Amniotic stem cell (primary cell): Measurements from ENCODE around the gene BAG5.

ENCODE experiments used
- DNase-seq: peaks from one replicate; lab custom pipeline; 2025; lab: John Stamatoyannopoulos, UW

The BAG5 gene

GRCh38 chr14:103546652-103547454 is 15.6 kb downstream of the BAG5 start:
- DNase-seq = no peak

GRCh38 chr14:103545915-103546651 is 16.4 kb downstream of the BAG5 start:
- no peak for DNase-seq

GRCh38 chr14:103545219-103545914 is 17.1 kb downstream of the BAG5 start:
- DNase-seq = no peak

- DNase-seq = no peak
These were observed 17.9 kb downstream of the BAG5 start for GRCh38 chr14:103544388-103545218.

GRCh38 chr14:103543721-103544387 is 18.6 kb downstream of the BAG5 start:
- DNase-seq = no peak

DNA sequence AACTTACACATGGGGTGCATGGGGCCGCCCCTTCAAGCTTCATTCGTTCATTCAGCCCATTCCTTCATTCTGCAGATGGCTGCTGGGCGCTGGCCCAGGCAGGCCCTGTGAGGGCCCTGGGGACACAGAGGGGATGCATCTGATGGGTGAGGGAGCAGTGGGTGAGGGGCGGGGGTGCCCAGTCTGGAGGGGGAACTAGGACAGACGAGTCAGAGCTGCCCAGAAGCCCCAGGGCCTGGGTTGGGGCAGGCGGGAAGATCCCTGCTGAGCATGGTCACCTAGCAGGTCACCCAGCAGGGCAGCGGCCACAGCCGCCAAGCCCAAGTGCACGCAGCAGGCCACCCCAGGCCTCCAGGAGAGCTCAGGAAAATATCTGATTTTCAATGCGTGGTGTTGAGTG is 19.3 kb downstream of the BAG5 start:
- DNase-seq = no peak

DNA sequence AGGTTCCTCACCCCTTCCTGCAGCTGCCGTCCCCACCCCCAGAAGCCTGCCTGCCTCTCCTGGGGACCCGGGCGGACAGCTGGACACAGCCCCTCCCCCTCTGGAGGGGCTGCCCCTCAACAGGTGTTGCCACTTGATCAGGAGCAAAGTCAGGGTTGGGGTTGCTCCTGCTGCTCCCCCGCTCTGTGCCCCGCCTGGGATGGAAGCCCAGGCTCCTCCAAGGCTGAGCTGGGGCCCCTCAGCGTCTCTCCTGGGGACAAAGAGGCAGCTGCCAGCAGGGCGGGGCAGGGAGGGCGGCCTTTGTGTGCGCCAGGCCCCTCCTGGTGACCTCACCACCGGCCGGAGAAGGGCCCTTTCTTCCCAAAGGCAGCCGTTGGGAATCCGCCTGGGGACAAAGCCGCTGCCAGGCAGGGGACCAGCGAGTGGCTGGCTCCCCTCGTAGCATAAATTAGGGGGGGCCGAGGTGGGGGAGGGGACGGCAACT is 19.8 kb downstream of the BAG5 start:
- DNase-seq = no peak

- no peak for DNase-seq
These were observed 20.5 kb downstream of the BAG5 start for GRCh38 chr14:103541709-103542604.

DNA sequence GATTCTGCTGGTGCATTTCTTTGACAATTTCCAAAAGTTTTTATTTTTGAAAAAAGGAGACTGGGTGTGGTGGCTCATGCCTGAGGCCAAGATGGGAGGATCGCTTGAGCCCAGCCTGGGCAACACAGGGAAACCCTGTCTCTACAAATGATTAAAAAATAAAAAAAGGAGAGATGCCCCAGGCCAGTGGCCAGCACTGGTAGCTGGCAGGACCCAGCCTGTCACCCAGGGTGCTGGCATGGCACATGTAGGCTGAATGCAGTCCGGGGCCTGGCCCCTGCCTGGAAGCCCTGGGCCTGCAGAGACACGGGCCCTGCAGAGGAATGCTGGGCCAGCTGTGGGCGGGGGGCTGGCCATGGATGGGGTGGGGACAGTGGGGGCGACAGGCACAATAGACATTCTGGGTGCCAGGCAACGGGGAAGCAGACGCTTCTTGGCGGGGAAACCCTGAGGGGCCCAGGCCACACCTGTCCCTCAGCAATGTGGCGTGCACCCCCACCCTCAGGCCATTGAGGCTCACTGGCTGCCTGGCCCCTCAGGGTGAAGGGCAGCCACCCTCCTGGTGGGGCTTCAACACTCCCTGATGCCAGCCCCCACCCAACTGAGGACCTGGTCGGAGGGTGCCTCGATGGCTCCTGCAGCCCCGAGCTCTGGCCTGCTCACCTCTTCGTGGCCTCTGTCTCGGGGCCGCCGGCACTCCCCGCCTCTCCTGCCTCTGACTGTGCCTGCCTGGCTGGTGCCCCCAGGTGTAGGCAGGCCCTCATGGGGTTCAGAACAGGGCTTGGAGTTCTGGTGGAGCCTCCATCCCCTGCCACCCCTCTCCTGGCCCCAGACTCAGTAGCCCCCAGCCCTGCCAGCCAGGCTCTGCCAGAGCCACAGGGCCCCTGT is 21.4 kb downstream of the BAG5 start:
- DNase-seq = no peak

- DNase-seq = no peak
These were observed 23.2 kb downstream of the BAG5 start for GRCh38 chr14:103539056-103539825.

DNA sequence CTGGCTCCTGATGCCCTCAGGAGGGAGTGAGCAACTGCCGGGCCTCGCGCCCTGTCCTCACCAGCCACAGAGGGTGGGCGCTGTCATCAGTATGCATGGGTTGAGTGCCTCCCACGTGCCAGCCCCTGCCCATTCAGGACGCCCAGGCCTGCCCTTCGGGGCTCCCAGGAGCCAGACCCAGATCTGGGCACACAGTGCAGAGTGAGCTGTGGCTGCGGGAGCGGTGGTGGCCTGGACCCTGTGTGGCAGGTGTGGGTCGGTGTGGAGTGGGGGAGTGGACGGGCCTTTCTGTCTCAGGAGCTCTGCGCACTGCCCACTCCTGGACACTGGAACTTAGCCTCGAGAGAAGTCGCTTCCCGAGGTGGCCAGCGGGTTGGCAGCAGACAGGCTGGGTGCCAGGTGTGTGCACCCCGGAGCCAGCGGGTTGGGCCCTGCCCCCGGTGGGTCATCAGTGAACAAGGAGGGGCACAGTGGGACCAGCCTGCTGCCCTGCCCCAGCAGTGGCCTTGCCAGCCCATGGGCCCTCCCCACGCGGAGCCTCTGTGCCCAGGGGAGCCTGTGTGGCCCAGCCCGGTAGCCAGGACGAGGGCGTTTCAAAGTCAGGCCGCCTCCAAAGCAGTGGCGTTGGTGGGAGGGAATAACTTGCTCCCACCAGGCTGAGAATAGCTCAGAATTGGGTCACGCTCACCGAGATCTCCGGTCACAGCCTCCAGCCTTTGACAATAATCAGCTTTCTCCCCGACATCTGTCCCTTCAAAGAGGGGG is 24.0 kb downstream of the BAG5 start:
- DNase-seq = no peak

- DNase-seq = no peak
These were observed 25.1 kb downstream of the BAG5 start for GRCh38 chr14:103537175-103537990.

GRCh38 chr14:103536693-103537092 is 25.8 kb downstream of the BAG5 start:
- no peak for DNase-seq

- no peak for DNase-seq
These were observed 26.4 kb downstream of the BAG5 start for GRCh38 chr14:103535891-103536565.

- DNase-seq = no peak
These were observed 27.2 kb downstream of the BAG5 start for GRCh38 chr14:103535081-103535890.
